CD1c-positive myeloid dendritic cell (primary cell): ENCODE results near the gene SLC35F4.

ENCODE experiments used
- DNase-seq: peaks from one replicate; pipeline ENCODE4 v3.0.0-alpha.2; 2016; ENCODE audit errors: extremely low spot score

Gene SLC35F4

DNA sequence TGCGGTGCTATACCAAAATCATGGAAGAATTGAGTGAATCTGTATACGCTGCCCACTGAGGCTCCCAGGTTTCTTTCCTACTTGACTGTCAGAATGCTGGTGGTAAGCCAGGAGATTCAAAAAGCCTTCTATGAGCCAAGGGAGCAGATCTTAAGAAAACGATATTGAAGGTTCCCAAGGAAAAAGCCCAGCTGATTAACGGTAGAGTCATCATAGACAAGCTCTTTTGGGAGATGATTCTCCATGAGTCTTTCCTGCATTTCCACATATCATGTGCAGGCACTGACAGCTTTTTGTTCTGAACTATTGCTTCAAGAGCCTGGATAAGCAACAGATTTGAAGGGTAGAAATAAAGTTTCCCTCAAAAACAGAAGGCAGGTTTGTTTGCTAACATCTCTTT is 17.5 kb downstream of the SLC35F4 start:
- DNase-seq: no peak

DNA sequence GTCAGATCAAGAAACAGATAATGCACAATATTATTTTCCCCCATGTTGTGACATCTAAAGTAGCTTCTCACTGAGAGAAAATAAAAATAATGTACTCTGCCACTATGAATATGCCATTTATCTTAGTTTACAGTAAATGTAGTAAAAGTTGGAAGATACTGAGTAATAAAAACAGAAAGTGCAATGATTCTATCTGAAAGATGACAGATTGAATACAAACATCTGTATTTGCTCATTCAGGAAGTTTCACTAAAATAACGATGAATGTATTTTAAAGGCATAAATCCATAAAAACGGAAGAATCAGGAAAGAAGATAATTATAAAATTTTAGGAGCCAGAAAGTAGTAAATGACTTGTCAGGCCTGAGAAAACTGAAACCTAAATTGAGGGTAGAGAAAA is 18.2 kb downstream of the SLC35F4 start:
- no peak for DNase-seq

DNA sequence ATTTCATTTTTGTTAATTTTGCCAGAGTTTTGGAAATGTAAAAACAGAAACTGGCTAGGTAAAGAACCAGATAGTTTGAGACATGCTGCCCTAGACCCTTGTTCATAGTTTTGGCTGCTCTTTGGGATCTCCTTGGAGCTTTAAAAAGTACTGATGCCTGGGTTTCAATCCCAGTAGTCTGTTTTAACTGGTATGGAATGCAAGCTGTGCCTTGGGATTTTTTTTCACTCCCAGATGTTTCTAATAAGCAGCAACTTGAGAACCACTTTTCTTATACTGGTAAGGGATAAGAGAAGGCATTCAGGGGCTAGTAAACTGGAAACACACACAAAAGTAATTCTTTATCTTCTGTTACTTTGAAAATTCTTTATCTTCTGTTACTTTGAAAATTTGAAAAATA is 18.8 kb downstream of the SLC35F4 start:
- no peak for DNase-seq

DNA sequence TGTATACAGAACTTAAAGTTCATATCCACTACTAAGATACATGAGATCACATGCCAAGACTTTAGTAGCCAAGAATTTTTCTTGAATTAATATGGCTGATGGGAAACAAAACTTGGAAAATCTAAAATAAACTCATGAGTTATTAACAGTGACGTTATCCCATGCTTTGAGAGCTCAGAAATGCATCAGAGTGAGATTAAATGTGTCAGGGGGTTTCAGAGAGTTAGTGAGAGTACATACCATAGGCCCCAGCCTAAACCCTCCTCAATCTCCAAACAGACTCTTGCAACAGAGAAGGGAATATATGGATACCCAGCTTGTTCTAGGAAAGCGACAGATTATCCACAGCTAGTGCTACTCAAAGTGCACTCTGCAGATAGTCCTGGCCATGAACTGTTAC is 19.3 kb downstream of the SLC35F4 start:
- no peak for DNase-seq

DNA sequence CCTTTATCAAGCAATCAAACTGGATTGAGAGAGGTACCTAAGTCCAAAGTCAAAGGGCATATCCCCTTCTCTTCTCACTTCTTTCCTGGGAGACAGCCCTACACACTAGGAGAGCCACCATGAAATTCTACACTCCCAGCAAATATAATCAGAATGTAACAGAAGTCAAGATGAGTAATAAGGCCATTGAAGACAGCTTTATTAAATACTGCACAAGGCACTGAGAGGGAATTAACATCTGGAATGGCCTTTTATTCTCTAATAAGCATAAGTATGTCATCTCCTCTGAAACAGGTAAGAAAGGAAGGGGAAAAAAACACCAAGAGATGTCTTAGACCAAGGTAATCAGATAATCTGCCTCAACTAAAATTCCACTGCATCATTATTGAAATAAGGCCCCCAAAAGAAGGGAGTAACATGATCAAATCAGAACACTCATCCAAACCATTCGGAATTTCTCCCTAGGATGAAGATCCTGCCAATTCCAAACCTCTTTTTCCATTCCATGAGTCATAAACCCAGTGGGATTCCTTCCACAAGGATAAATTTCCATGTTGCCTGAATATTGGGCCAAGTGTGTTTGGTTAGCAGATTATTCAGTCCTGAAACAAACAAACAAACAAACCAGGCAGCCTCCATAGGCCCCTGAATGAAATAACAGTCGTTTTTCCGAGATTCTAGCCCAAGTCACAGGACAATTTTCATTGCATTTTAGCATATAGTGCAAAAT is 19.9 kb downstream of the SLC35F4 start:
- no peak for DNase-seq

DNA sequence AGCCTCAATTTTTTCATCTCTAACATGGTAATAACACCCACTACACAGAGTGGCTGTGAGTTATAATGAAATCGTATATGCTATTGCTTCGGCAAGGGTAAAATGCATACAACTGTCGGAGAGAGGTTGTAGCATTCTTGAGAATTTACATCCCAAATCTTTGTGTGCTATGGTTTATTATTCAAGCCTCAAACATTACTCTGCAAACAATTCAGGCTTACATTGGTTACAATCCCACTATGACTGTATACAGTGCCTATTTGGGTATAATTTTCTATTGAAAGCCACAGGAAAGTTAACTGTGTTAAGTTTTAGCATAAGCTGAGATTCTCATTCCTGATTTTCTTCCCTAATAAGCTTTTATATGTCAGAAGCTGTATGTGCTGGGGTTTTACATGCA is 20.6 kb downstream of the SLC35F4 start:
- DNase-seq: no peak

DNA sequence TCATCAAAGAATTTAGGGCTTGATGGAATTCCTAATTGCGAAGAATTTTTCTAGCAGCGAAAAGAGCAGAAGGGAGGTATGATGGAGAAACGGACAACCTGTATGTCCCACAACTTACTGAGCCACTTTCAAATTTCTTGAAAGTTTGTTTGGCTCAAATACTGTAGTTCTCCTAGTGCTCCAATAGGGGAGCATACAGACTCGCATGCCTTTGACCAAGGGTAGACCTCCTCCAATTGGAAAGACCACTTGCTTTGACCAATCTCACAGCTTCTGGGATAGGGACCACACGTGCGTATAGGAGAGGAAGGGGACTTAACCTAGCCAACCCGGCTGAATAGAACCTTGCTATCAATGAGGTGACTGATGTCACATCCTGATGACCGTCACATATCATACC is 28.6 kb downstream of the SLC35F4 start:
- DNase-seq: no peak

DNA sequence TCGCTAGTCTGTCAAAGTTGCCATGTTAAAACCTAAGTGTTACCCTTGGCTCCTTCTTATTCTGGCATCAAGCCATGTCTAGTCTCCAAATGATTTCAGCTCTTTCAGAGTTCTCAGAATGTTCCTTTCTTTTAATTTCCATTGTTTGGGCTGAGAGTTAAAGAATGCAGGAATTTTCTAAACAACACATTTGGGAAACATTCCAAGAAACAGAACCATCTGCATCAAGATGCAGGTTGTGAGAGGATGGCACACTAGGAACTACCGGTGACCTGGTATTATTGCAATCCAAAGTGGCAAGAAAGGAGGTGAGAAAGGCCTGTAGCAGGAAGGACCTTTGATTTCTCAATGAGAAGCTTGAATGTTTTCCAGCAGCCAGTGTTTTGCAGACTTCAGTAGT is 30.1 kb downstream of the SLC35F4 start:
- DNase-seq: no peak

DNA sequence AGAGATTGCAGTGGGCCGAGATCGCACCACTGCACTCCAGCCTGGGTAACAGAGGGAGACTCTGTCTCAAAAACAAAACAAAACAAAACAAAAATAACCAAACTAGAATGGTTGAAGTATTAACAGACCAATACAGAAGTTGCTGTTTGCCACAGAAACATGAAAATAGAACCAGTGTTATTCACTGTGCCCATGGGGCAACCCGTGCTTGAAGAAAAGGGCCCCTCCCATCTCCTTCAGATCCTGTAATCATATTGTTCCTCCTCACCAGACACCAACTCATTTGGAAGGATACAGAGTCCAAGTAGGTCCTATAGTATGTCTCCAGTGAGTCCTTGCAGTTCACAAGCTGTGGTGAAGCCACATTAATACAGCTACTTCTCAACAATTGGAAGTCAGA is 30.9 kb downstream of the SLC35F4 start:
- DNase-seq: no peak

DNA sequence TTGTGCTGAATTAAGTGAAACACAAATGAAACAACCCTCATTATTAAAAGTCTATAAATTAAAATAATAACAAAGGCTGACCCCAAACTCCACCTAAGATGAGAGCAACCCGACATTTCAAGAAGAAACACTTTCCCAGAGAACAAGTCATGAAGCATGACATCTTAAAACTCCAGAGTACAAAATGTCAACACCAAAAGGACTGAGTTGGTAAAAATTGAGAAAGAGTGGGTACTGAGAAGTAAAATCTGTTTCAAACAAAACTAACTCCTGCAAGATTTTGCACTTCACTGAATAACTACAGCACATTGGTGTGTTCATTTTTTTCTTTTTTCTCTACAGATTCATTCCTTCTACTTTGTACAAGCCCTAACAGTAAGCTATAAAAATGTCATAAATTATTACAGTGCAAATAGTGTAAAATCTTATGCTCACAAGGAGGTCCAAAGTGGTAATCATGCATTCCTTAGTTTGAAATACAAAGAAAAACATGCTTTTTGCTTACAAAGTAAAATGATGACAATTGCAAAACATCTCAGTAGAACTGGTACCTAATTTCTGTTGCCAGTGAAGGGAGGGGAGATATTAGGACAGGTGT is 31.8 kb downstream of the SLC35F4 start:
- DNase-seq: no peak

DNA sequence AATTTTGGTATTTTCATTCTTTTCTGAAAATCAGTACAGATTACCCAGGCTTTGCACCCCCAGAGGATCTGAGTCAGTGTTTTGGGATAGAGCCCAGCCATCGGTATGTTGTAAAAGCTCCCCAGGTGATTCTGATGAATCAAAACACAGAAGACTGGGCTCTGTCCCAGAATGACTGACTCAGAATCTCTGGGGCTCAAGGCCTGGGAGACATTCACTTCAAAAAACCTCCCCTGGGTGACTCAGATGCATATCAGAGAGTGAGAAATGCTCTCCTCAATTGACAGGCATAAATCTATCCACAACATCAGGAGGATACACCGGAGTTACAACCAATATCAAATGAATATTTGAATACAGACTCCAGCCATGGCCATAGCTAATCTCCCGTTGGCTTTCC is 32.6 kb downstream of the SLC35F4 start:
- no peak for DNase-seq

DNA sequence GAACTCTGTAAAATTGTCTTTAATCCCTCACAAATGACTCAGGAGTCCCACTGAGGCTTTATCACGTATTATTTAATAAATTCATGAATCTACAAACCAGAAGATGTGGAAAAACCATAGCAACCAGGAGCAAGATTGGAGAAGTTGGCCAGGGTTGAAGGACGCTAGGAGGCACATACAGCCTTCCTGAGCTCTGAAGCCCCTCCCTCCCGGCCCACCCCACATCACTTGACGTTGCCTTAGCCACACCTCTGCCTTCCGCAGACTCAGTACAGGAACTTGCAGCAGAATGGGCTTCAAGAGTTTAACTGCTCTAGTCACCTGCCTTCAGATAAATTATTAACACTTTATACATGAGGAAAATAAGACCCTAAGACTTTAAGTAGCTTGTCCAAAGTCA is 33.9 kb downstream of the SLC35F4 start:
- DNase-seq: no peak

DNA sequence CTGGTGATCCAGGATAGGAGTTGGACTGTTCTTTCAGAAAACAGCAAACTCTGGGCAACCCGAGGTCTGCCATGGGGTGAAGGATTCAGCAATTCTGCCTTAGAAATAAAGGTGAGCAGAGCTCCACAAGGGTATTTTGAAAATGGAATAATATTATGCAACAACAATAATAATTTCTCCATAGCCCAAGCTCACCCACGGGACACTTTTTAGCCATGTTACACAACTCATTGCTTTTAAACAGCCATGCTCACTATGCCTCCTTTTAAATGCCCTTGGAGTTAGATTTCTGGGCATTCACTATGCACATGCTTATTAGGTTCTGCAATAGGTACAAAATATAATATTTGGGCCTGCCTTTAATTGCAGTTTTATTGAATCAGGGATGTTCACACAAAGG is 37.2 kb downstream of the SLC35F4 start:
- no peak for DNase-seq

DNA sequence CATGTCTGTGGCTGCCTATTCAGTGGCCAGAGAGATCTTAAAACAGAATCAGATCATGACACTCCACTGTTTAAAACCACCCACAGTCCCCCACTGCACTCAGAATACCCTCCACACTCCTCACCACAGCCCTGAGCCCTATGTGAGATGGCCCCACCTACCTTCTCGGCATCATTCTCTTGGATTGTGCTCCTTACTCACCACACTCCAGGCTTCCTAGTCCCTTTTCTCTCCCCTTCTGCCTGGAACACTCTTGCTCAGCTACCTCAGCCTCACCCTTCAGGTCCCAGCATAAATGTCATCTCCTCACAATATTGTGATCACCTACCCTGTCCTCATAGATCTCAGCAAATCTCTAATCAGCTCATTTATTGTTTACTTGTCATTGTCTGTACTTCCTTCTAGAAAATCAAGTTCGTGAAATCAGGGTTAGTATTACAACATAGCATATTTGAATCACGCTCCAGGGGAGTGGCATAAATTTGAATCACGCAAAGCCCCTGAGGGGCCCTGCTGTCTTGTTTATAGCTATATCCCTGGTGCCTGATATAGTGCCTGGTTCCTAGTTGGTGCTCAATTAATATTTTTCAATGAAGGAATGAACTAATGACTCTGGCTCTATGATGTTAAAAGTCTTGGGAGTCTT is 42.8 kb downstream of the SLC35F4 start:
- no peak for DNase-seq

DNA sequence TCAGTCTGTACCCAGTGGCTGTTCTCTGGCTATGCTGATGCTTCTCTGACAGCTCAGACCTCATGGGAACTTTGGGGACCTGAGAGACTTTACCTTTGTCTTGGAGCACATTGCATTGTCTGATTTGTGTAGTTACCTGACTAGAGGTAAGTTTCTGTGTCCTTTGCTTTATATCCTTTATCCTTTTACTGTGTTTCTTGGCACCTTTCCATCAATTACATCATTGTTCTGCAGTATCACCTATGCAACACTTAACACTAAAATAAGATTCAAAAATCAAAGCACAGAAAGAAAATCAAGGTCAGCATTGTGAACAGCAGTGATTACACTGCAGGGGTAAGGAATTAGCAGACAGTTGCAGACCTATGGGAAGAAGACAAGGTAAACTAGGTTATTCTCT is 43.8 kb downstream of the SLC35F4 start:
- DNase-seq: no peak

DNA sequence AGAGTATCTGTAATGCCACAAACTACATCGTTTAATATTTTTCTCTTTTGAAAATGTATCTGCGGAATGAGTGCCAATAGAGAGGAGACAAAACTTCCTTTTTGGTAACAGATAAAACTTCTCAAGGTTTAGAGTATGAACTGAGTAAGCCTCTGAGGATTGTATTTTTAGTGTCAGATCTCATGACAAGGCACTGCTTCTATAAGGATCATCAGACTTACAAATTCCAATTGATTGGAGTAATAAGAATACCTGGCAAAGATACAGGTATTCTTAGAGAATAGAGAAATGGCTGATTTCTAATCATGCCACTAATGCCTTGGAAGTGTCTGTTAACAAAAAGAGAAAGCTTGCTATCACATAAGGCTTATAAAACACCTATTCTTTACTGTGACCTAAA is 45.3 kb downstream of the SLC35F4 start:
- DNase-seq: no peak

DNA sequence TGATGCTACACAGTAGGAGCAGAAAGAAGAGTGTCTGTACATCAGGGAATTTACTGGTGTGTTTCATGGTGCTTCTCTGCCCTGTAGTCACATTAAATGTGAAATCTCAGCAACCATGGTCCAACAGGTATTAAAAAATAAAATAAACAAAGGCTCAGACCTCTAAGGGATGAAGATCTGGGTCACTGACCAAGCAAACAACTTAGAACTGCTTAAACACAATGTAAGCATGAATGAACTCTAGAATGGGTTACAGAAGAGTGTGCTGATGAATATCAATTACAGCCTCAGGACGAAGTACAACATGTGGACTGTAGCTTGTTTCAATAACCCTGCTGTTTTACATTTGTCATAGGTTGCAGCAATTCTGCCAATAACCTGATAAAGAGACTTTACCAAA is 47.4 kb downstream of the SLC35F4 start:
- no peak for DNase-seq

DNA sequence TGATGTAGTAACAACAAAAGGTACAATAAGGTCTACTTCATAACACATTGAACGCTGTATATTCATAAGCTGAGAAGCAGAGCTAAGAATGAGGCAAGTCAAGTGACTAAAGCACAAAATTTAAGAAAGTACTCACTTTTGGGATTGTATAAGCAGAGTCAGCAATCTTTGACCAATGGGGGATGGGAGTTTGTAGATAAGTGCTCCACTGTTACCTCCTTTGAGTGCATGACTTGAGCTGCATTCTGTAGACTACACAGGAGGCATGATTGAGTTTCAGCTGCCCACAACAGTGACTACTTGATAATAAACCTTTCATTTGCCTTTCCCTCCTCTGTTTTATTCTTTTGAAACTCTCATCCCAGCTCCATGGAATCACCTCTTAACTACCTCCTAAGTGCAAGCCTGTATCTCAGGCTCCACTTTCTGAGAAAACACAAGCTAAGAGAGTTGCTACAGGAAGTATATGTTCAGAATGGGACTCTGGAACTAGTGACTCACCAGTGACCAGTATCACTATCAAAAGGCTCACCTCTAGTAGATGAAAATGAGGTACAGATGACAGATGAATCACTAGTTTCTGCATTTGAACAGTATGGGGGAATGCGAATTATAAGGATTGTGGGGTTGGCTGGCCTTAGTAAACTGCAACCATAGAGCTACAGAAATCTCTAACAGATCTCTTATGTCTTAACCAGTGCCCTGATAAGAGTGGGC is 49.2 kb downstream of the SLC35F4 start:
- DNase-seq: no peak

DNA sequence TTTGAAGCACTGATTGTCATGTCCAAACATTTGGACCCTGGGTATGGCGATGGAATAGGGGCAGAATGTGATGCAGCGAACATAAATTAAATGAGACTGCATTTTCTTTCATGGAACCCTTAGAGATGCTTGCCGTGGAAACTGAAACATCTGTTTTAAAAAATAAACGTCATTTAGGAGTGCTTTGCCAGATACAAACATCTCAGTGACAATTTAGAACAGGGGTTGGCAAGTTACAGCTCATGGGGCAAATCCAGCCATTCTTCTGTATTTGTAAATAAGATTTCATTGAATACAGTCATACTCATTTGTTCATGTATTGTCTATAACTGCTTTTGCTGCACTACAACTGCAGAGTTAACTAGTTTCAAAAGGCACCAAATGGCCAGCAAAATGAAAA is 51.2 kb downstream of the SLC35F4 start:
- no peak for DNase-seq

DNA sequence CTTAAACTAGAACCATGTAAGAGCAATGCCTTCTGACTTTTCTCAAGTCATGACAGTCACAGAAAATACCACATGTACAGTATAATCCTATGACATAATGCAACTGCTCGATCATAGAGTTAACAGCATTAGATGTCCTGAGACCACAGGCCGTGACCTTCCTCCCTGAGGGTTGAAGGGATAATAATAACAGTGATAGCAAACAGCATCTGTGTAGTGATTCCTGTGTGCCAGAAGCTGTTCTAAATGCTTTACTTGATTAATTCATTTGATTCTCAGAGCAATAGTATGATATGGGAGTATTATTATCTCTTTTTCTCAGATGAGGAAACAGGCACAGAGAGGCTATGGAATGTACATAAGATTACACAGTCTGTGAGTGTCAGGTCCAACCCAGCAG is 53.2 kb downstream of the SLC35F4 start:
- no peak for DNase-seq

DNA sequence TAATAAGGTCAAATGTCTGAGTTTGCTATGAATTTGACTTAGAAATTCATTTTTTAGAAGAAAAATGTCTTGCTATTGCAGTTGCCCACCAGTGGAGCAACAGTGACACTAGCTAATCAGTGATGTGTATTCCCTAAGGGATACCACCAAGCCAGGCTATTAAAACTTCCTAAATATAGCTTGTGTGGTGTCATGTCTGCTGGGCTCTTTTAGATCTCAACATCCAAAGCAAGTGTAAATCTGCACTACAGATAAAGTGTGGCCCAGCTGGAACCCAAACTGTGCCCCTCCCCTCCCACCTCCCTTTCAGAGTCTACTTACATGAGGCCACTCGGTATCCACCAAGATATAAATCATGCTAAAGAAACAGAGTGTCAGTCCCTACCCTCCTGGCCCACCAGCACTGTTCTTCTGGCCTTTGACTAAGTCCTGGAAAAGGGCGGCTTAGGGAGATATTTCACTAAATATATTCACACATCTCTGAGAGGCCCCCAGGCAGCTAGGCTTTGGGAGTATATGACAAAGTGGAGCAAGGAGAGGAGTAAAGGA is 53.8 kb downstream of the SLC35F4 start:
- DNase-seq: no peak

DNA sequence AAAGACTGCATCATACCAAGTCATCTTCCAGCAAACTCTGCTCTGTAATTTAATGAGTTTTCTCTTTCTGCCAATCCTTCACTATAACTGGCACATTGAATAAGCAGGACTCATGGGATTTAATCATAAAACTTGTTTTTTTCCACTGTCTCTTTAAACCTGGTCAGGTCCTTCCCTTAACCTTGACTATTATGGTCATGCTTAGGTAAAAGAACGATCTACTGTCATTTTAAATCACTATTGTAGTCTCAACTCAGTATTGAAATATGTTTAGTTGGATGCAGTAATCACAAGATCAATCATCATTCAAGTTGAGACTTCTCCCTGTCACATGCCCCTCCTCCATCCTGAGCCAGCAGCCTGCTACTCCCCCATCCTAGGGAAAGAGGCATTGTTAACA is 56.1 kb downstream of the SLC35F4 start:
- DNase-seq: no peak

DNA sequence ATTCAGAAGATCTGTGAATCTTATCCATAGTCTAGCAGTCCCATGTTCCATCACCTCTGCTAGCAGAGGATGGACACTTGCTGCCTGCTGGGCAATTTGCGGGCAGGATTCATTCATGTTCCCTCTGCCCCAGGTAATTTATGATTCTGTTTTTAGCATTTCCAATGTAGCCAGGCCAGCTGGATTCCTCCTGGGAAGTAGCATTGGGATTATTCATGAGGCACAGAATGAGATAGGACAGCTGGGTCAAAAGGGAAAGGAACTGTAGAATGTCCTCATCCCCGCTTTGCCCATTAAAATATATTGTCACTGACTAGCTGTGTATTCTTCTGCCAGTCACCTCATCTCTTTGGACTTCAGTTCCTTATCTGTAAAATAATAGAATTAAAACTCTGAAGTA is 68.7 kb downstream of the SLC35F4 start:
- no peak for DNase-seq
